OCI-LY1 (cell line): ENCODE results near the gene ADAMTS1.

Source experiments
- H2AFZ ChIP-seq: fragments of 200-600 bp; sonication (generic), shearing (Covaris generic); 2 replicates; pipeline ENCODE4 v1.6.0; 2014; ENCODE audit warnings: antibody characterized with exemption, mild to moderate bottlenecking, low read length
- H3F3A ChIP-seq: fragments of 200-600 bp; sonication (generic), shearing (Covaris generic); 2 replicates; pipeline ENCODE4 v1.6.0; 2014; ENCODE audit warnings: mild to moderate bottlenecking, antibody characterized with exemption, low read length, moderate library complexity; ENCODE audit not compliant: insufficient read depth
- H3K27ac ChIP-seq: fragments of 200-600 bp; sonication (generic); 2 replicates; pipeline ENCODE4 v1.5.1; 2014; ENCODE audit warnings: low read length, mixed run types, mild to moderate bottlenecking, low read depth; ENCODE audit not compliant: poor library complexity, severe bottlenecking
- H3K27me3 ChIP-seq: fragments of 200-600 bp; sonication (generic); 2 replicates; pipeline ENCODE4 v1.6.0; 2014; ENCODE audit warnings: antibody characterized with exemption, mild to moderate bottlenecking, low read length, moderate library complexity; ENCODE audit not compliant: insufficient read depth
- H3K36me3 ChIP-seq: fragments of 200-600 bp; sonication (generic); 2 replicates; pipeline ENCODE4 v1.6.1; 2014; ENCODE audit warnings: mild to moderate bottlenecking, antibody characterized with exemption, low read length, moderate library complexity, mixed read lengths; ENCODE audit not compliant: insufficient read depth
- H3K4me1 ChIP-seq: fragments of 200-600 bp; sonication (generic); 2 replicates; pipeline ENCODE4 v1.5.1; 2014; ENCODE audit warnings: mild to moderate bottlenecking, low read length, moderate library complexity; ENCODE audit not compliant: insufficient read depth, severe bottlenecking
- H3K4me2 ChIP-seq: fragments of 200-600 bp; sonication (generic), shearing (Covaris generic); 2 replicates; pipeline ENCODE4 v1.6.1; 2014; ENCODE audit warnings: low read length
- H3K4me3 ChIP-seq: fragments of 200-600 bp; sonication (generic); 2 replicates; pipeline ENCODE4 v1.5.1; 2014; ENCODE audit warnings: low read length, low read depth, mild to moderate bottlenecking, mixed read lengths; ENCODE audit not compliant: poor library complexity, severe bottlenecking
- H3K79me2 ChIP-seq: fragments of 200-600 bp; shearing (Covaris generic); 2 replicates; pipeline ENCODE4 v1.6.1; 2016; ENCODE audit warnings: mixed run types, low read length, mixed read lengths; ENCODE audit not compliant: insufficient read depth
- H3K9ac ChIP-seq: fragments of 200-600 bp; sonication (generic), shearing (Covaris generic); 2 replicates; pipeline ENCODE4 v1.6.1; 2014; ENCODE audit warnings: mild to moderate bottlenecking, low read length, mixed read lengths
- H3K9me2 ChIP-seq: fragments of 200-600 bp; sonication (generic), shearing (Covaris generic); 2 replicates; pipeline ENCODE4 v1.6.1; 2014; ENCODE audit warnings: low read depth, mild to moderate bottlenecking, low read length, mixed read lengths
- H3K9me3 ChIP-seq: fragments of 200-600 bp; shearing (Covaris generic); 2 replicates; pipeline ENCODE4 v1.6.1; 2014; ENCODE audit warnings: low read length, mixed read lengths
- H4K20me1 ChIP-seq: fragments of 200-600 bp; sonication (generic), shearing (Covaris generic); 2 replicates; pipeline ENCODE4 v1.6.0; 2016; ENCODE audit warnings: mild to moderate bottlenecking, low read length; ENCODE audit not compliant: insufficient read depth
- EZH2 ChIP-seq: fragments of 200-600 bp; sonication (generic), shearing (Covaris generic); IDR thresholded peaks from 2 replicates; pipeline ENCODE4 v1.8.0; 2017; ENCODE audit warnings: borderline replicate concordance, mixed run types, mild to moderate bottlenecking, antibody characterized with exemption, low read length, moderate library complexity, mixed read lengths
- TF ChIP-seq, protein P1 (sequence below): fragments of 200-600 bp; sonication (generic), shearing (Covaris generic); IDR thresholded peaks from 2 replicates; pipeline ENCODE4 v1.5.1; 2017; ENCODE audit warnings: mild to moderate bottlenecking, antibody characterized with exemption, low read length, moderate library complexity, mixed read lengths

The ADAMTS1 gene

GRCh38 chr21:26812173-26812572 lies 33.0 kb downstream of the ADAMTS1 start:
- TF ChIP-seq, protein P1, sequence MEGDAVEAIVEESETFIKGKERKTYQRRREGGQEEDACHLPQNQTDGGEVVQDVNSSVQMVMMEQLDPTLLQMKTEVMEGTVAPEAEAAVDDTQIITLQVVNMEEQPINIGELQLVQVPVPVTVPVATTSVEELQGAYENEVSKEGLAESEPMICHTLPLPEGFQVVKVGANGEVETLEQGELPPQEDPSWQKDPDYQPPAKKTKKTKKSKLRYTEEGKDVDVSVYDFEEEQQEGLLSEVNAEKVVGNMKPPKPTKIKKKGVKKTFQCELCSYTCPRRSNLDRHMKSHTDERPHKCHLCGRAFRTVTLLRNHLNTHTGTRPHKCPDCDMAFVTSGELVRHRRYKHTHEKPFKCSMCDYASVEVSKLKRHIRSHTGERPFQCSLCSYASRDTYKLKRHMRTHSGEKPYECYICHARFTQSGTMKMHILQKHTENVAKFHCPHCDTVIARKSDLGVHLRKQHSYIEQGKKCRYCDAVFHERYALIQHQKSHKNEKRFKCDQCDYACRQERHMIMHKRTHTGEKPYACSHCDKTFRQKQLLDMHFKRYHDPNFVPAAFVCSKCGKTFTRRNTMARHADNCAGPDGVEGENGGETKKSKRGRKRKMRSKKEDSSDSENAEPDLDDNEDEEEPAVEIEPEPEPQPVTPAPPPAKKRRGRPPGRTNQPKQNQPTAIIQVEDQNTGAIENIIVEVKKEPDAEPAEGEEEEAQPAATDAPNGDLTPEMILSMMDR = no peak
- TF ChIP-seq EZH2 = no peak
- Histone ChIP-seq H2AFZ (no peak overlapping the region), H3K4me2 (no peak overlapping the region), H3K4me1 (no peaks in the 10 kb centered on the region), H3K36me3 (no peaks in the 10 kb centered on the region), H4K20me1 (no peaks in the 10 kb centered on the region), H3K9me2 (no peaks in the 10 kb centered on the region), H3K27ac (no peak overlapping the region), H3K27me3 (no peaks in the 10 kb centered on the region), H3K79me2 (no peaks in the 10 kb centered on the region), H3K9ac (no peak overlapping the region), H3F3A (no peaks in the 10 kb centered on the region), H3K9me3 (no peaks in the 10 kb centered on the region), H3K4me3 (no peak overlapping the region)

- Histone ChIP-seq H3K4me2 (no peak overlapping the region), H3F3A (no peaks in the 10 kb centered on the region), H3K27me3 (no peaks in the 10 kb centered on the region), H3K9me3 (no peaks in the 10 kb centered on the region), H3K4me3 (no peak overlapping the region), H3K9ac (no peak overlapping the region), H2AFZ (no peak overlapping the region), H4K20me1 (no peaks in the 10 kb centered on the region), H3K27ac (no peak overlapping the region), H3K4me1 (no peaks in the 10 kb centered on the region), H3K79me2 (no peaks in the 10 kb centered on the region), H3K36me3 (no peaks in the 10 kb centered on the region), H3K9me2 (no peaks in the 10 kb centered on the region)
- TF ChIP-seq EZH2 = no peak
- TF ChIP-seq, protein P1 = no peak
Measured at GRCh38 chr21:26811482-26811881, 33.7 kb downstream of the ADAMTS1 start.

DNA sequence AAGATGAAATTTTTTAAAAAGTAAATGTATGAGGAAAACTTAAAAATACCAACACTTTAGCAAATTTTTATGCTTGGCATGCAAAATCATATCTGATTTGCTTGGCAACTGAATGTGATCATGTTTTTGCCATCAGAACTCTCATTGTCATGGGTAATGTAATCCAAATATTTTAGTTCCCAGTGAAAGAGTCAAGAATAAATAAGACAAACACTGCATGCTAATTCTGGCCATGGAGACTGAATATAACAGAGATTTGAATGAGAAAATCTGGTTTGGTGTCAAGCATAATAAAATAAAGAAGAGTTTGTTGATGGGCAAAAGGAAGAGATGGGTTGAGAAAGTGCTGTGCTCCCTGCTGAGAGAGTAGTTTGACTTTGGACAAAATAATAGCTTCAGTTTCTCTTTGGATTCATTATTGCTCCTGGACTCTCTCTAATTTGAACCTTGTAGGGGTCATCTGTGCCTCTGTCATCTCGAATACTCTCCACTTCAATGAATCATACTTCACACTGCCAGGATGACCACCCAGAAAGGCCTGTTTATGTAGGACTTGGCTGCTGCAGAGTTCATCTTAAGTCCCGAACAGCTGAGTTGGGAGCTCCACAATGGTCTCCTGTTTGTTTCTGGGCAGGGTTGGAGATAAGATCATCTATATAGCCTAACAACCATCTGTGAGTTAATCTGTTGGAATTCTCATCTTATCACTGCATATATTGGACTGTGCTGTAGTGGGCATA lies 34.4 kb downstream of the ADAMTS1 start:
- H3K27me3 ChIP-seq = no peaks in the 10 kb centered on the region
- H4K20me1 ChIP-seq = no peaks in the 10 kb centered on the region
- H3K9me3 ChIP-seq = no peaks in the 10 kb centered on the region
- H3K27ac ChIP-seq = no peak overlapping the region
- TF ChIP-seq, protein P1 = no peak
- no peak for TF ChIP-seq EZH2
- no peaks in the 10 kb centered on the region for H3K9me2 ChIP-seq
- no peaks in the 10 kb centered on the region for H3F3A ChIP-seq
- H3K79me2 ChIP-seq = no peaks in the 10 kb centered on the region
- no peak overlapping the region for H3K4me2 ChIP-seq
- no peak overlapping the region for H2AFZ ChIP-seq
- no peaks in the 10 kb centered on the region for H3K36me3 ChIP-seq
- H3K4me1 ChIP-seq = no peaks in the 10 kb centered on the region
- no peak overlapping the region for H3K4me3 ChIP-seq
- H3K9ac ChIP-seq = no peak overlapping the region
